Measurements from ENCODE around the gene DNM3.

The DNM3 gene

DNA sequence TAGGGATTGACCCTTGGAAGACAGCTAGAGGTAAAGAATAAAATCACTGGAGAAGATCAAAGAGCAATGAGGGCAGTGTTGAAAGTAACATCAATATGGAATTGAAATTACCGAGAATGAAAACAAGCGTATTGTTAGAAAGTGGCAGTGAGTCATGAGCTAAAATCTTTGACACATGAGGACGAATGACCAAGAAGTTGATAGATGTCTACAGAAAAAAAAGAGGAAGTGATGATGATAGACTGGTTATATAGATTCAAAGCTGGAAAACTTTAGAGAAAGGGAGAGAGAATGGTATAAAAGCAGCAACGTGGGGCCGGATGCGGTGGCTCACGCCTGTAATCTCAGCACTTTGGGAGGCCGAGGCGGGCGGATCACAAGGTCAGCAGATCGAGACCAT is 12.5 kb upstream of the DNM3 start:
- peak; percentile 12 for DNase-seq (ENCODE audit: low read depth)
- TF ChIP-seq, protein P1, sequence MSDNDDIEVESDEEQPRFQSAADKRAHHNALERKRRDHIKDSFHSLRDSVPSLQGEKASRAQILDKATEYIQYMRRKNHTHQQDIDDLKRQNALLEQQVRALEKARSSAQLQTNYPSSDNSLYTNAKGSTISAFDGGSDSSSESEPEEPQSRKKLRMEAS (IDR thresholded peaks at IDR 0.05; ENCODE audit: low read depth, low read length) = no peak
- no peak for TF ChIP-seq MYC (IDR thresholded peaks at IDR 0.05; ENCODE audit: low read depth, low read length)
- TF ChIP-seq POLR2A (IDR thresholded peaks at IDR 0.05; ENCODE audit: extremely low read depth, insufficient read length) = no peak
- TF ChIP-seq, protein P2, sequence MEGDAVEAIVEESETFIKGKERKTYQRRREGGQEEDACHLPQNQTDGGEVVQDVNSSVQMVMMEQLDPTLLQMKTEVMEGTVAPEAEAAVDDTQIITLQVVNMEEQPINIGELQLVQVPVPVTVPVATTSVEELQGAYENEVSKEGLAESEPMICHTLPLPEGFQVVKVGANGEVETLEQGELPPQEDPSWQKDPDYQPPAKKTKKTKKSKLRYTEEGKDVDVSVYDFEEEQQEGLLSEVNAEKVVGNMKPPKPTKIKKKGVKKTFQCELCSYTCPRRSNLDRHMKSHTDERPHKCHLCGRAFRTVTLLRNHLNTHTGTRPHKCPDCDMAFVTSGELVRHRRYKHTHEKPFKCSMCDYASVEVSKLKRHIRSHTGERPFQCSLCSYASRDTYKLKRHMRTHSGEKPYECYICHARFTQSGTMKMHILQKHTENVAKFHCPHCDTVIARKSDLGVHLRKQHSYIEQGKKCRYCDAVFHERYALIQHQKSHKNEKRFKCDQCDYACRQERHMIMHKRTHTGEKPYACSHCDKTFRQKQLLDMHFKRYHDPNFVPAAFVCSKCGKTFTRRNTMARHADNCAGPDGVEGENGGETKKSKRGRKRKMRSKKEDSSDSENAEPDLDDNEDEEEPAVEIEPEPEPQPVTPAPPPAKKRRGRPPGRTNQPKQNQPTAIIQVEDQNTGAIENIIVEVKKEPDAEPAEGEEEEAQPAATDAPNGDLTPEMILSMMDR (IDR thresholded peaks at IDR 0.05; ENCODE audit: low read depth, low read length) = no peak
- no peak overlapping the region for H3K4me3 ChIP-seq (ENCODE audit: low read depth, low read length)

DNA sequence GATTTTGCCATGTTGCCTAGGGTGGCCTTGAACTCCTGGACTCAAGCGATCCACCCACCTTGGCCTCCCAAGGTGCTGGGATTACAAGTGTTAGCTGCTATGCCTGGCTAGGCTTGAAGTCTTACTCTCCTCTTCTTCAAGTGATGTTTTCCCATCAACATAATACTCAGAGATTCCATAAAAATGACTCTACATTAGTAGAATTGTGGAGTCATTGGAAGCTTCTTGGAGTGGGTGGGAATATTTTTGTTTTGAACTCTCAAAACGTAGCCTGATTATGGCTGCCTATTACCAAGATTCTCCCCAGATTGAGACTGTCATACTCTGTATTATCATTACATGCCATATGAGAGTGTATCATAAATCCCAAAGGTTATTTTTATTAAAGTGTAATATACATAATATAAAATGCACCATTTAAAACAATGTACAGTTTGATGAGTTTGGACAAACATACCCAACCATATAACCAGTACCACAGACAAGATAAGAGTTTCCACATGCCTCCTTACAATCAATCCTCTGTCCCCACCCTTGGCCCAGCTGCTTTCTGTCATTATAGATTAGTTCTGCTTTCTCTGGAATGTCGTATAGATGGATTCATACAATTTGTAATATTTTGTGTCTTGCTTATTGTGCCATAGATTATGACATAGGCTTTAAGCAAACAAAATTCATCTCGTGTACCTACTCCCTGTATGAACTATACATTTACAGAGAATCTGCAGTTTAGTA is 8.0 kb upstream of the DNM3 start:
- TF ChIP-seq MYC (IDR thresholded peaks at IDR 0.05; ENCODE audit: low read depth, low read length) = no peak
- TF ChIP-seq, protein P2 (IDR thresholded peaks at IDR 0.05; ENCODE audit: low read depth, low read length) = no peak
- TF ChIP-seq POLR2A (IDR thresholded peaks at IDR 0.05; ENCODE audit: extremely low read depth, insufficient read length) = no peak
- TF ChIP-seq, protein P1 (IDR thresholded peaks at IDR 0.05; ENCODE audit: low read depth, low read length) = no peak
- no peak for DNase-seq (ENCODE audit: low read depth)
- H3K4me3 ChIP-seq (ENCODE audit: low read depth, low read length) = no peak overlapping the region

DNA sequence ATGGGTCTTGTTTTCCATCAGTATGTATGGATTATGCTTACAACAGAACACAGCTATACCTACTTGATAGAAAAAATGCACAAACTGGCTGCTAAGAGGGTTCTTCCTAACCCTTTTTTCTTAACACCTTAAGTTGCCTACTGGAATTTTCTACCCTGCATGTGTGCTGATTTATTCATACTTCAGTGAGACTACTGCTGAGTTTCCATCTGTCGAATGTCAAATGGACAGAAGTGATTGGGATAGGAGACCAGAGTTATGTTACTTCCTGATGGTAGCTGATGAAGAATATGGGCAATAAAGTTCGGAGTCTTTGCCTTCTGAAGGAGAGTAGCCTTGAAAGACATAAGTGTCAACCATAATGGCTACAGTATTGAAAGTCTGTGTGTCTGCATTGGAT is 6.5 kb upstream of the DNM3 start:
- no peak for DNase-seq (ENCODE audit: low read depth)
- TF ChIP-seq POLR2A (IDR thresholded peaks at IDR 0.05; ENCODE audit: extremely low read depth, insufficient read length) (no peak), MYC (IDR thresholded peaks at IDR 0.05; ENCODE audit: low read depth, low read length) (no peak)
- TF ChIP-seq, protein P2 (IDR thresholded peaks at IDR 0.05; ENCODE audit: low read depth, low read length) = no peak
- TF ChIP-seq, protein P1 (IDR thresholded peaks at IDR 0.05; ENCODE audit: low read depth, low read length) = no peak
- H3K4me3 ChIP-seq (ENCODE audit: low read depth, low read length) = no peak overlapping the region

DNA sequence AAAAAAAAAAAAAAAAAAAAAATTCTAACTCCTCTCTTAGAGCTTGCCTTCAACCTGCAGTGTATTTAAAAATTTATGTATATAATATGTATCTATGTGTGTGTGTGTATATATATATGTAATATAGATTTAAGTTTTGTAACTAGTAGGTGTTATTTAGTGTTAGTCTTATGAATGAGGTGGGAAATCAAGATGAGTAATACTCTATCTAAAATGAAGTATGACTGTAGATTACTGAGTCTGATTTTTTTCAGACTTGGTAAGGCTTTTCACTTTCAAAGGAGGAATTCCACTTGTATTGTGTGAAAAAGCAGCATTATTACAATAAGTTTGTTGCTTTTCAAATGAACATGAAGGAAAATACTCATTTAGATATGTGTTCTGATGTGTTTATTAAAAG is 5.4 kb upstream of the DNM3 start:
- no peak for DNase-seq (ENCODE audit: low read depth)
- H3K4me3 ChIP-seq (ENCODE audit: low read depth, low read length) = no peak overlapping the region
- TF ChIP-seq, protein P1 (IDR thresholded peaks at IDR 0.05; ENCODE audit: low read depth, low read length) = no peak
- TF ChIP-seq MYC (IDR thresholded peaks at IDR 0.05; ENCODE audit: low read depth, low read length) (no peak), POLR2A (IDR thresholded peaks at IDR 0.05; ENCODE audit: extremely low read depth, insufficient read length) (no peak)
- TF ChIP-seq, protein P2 (IDR thresholded peaks at IDR 0.05; ENCODE audit: low read depth, low read length) = no peak

DNA sequence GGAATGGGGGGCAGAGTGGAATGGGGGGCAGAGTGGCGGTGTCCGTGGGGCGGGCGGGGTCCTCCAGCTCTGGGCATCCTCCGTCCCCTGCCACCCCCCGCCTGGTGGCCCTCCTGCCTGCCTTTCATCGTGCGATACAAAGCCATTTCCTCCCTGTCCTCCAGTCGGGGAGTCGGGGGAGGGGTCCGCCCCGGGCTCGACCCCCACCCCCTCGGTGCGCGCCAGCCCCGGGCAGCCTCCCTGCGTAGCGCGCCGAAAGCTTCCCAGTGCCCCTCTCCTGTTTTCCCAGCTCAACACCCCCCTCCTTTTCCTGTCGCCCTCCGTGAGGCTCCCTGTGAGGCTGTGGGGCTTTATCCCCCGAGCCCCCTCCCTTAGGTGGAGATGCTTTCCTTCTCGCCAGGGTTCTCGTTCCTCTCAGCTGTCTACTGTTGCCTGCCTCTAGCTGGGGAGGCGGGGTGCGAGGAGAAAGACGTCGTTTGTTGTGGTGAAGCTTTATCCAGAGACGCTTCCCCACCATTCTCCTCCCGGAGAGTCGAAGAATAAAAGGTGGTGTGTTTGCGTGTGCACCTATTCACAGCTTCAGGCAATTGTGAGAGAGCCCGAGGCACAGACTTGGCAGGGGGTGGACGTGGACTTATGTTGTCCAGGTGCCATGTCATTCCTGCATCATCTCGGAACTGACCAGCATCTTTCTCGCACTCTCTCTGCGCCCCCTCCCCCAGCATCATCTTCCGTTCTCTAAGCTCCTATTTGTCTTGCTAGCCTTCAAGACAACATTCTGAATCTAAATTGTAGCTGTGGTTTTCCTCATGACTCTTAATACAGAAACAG is 848 bp downstream of the DNM3 start:
- H3K4me3 ChIP-seq (ENCODE audit: low read depth, low read length) = no peak overlapping the region
- TF ChIP-seq, protein P2 (IDR thresholded peaks at IDR 0.05; ENCODE audit: low read depth, low read length) = no peak
- no peak for TF ChIP-seq POLR2A (IDR thresholded peaks at IDR 0.05; ENCODE audit: extremely low read depth, insufficient read length)
- TF ChIP-seq, protein P1 (IDR thresholded peaks at IDR 0.05; ENCODE audit: low read depth, low read length) = no peak
- DNase-seq (ENCODE audit: low read depth) = no peak
